Hematopoietic multipotent progenitor cell treated with erythropoietin and hydrocortisone succinate and interleukin-3 and kit ligand, for 15 days (in vitro differentiated cells): ENCODE measurements around the gene IARS2.
"Not testable (repeated sequence)": the region's sequence is repeated elsewhere in the genome, so short reads cannot be mapped to it uniquely, and the experiment has no call there.

ENCODE experiments used
- DNase-seq: peaks from one replicate; pipeline ENCODE4 v3.0.0-alpha.2; 2015; ENCODE audit warnings: low spot score

IARS2 gene

GRCh38 chr1:220094016-220094911, at the start of gene IARS2:
IARS2 (plus strand) TSS chr1:220094132; CDS start chr1:220094217, 85 bp downstream.
- peak; percentile 78 for DNase-seq

- DNase-seq, result peak; percentile 9
These were observed 49.1 kb upstream of the IARS2 start for GRCh38 chr1:220044678-220045355.

GRCh38 chr1:220045356-220046051, 48.4 kb upstream of the IARS2 start:
- peak; percentile 31 for DNase-seq

- DNase-seq, result peak; percentile 95
These were observed 47.6 kb upstream of the IARS2 start, which contains the start of gene EPRS1 for GRCh38 chr1:220046052-220046930. EPRS1 (minus strand) TSS chr1:220046505; CDS start chr1:220046388, 117 bp downstream.

- no peak for DNase-seq
These were observed 37.6 kb upstream of the IARS2 start for GRCh38 chr1:220056374-220056773.

GRCh38 chr1:220060876-220061275, 33.1 kb upstream of the IARS2 start:
- no peak for DNase-seq

GRCh38 chr1:220062629-220063028, 31.3 kb upstream of the IARS2 start:
- DNase-seq, result no peak

GRCh38 chr1:220067269-220068204, 26.4 kb upstream of the IARS2 start:
- DNase-seq, result no peak

- no peak for DNase-seq
These were observed 16.8 kb upstream of the IARS2 start for GRCh38 chr1:220076861-220077762.

GRCh38 chr1:220077887-220078286, 16.0 kb upstream of the IARS2 start:
- DNase-seq, result no peak

- no peak for DNase-seq
These were observed 9.5 kb upstream of the IARS2 start for GRCh38 chr1:220084460-220084859.

- DNase-seq, result not testable (repeated sequence)
These were observed 7.7 kb upstream of the IARS2 start for GRCh38 chr1:220086261-220086686.

GRCh38 chr1:220089650-220090556, 4.0 kb upstream of the IARS2 start, which contains the start of gene BPNT1:
BPNT1 (minus strand) TSS chr1:220089788; CDS start chr1:220079846, 9,942 bp downstream.
- DNase-seq, result peak; percentile 92

- DNase-seq, result no peak
These were observed 1.2 kb upstream of the IARS2 start for GRCh38 chr1:220092694-220093093.

GRCh38 chr1:220093361-220094015, 444 bp upstream of the IARS2 start:
- no peak for DNase-seq

GRCh38 chr1:220099826-220100225, 5.9 kb downstream of the IARS2 start:
- no peak for DNase-seq

- DNase-seq, result not testable (repeated sequence)
These were observed 16.5 kb downstream of the IARS2 start for GRCh38 chr1:220110473-220110872.
